ENCODE measurements around the gene TOM1L2.

DNA sequence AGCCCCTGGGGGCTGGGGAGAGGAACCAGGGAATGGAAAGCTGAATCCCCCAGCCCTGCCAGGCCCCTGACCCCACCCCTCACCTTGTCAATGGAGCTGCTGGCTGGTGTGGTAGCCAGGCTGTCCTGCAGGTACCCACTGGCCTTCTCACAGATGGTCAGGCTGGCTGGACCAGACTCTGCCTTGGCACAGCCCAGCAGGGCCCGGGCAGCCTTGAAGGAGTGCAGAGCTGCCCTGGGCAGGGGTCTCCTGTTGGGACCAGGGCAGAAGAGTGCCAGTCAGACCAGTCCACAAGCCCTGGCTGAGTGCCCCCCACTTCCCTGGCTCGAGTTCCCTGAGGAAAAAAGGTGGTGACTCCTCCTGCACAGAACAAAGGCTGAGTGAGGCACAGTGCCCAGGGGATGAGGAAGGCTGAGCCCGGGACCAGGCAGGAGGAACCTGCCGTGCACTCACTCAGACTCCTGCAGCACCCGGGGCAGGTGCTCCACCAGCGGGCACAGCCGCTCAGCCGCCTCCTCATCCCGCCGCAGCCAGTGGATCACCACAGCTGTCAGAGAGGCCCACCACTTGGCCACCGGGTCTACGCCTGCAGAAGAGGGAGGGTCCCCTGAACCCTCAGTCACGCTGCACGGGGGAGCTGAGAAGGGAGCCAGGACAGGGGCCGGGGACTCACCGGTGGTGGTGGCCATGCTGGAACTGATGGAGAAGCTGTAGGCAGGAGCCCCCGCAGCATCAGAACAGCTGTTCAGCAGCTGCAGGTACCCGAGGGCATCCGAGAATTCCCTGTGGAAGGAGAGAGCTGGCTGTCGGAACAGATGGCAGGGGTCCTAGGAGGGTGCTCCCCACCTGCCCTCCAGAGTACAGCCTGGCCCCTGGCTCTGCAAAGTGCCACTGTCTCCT is 157.8 kb downstream of the TOM1L2 start:
- TF ChIP-seq CEBPB (IDR thresholded peaks at IDR 0.05) (no peak), EP300 (IDR thresholded peaks at IDR 0.05; ENCODE audit: borderline replicate concordance) (no peak), TEAD4 (IDR thresholded peaks at IDR 0.05) (no peak), YY1 (IDR thresholded peaks at IDR 0.05; ENCODE audit: low read depth) (no peak), CREB1 (IDR thresholded peaks at IDR 0.05; ENCODE audit: low read depth) (no peak), FOXM1 (IDR thresholded peaks at IDR 0.05; ENCODE audit: borderline replicate concordance, low read depth) (no peak), RAD21 (IDR thresholded peaks at IDR 0.05; ENCODE audit: low read depth) (no peak), TAF1 (IDR thresholded peaks at IDR 0.05; ENCODE audit: low read depth) (no peak), NFIC (IDR thresholded peaks at IDR 0.05) (no peak)
- TF ChIP-seq, protein P1, sequence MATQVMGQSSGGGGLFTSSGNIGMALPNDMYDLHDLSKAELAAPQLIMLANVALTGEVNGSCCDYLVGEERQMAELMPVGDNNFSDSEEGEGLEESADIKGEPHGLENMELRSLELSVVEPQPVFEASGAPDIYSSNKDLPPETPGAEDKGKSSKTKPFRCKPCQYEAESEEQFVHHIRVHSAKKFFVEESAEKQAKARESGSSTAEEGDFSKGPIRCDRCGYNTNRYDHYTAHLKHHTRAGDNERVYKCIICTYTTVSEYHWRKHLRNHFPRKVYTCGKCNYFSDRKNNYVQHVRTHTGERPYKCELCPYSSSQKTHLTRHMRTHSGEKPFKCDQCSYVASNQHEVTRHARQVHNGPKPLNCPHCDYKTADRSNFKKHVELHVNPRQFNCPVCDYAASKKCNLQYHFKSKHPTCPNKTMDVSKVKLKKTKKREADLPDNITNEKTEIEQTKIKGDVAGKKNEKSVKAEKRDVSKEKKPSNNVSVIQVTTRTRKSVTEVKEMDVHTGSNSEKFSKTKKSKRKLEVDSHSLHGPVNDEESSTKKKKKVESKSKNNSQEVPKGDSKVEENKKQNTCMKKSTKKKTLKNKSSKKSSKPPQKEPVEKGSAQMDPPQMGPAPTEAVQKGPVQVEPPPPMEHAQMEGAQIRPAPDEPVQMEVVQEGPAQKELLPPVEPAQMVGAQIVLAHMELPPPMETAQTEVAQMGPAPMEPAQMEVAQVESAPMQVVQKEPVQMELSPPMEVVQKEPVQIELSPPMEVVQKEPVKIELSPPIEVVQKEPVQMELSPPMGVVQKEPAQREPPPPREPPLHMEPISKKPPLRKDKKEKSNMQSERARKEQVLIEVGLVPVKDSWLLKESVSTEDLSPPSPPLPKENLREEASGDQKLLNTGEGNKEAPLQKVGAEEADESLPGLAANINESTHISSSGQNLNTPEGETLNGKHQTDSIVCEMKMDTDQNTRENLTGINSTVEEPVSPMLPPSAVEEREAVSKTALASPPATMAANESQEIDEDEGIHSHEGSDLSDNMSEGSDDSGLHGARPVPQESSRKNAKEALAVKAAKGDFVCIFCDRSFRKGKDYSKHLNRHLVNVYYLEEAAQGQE (IDR thresholded peaks at IDR 0.05; ENCODE audit: low read depth), result no peak
- TF ChIP-seq, protein P2, sequence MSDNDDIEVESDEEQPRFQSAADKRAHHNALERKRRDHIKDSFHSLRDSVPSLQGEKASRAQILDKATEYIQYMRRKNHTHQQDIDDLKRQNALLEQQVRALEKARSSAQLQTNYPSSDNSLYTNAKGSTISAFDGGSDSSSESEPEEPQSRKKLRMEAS (IDR thresholded peaks at IDR 0.05), result no peak

Measured in Ishikawa (cell line).